GM12874 (cell line): ENCODE data around the gene GALNTL6.

Experiments used
- TF ChIP-seq, protein P1 (sequence below): IDR thresholded peaks from 2 replicates; pipeline ENCODE4 v1.5.1; 2011; ENCODE audit warnings: low read depth, mild to moderate bottlenecking, control low read depth, low read length, moderate library complexity; ENCODE audit not compliant: insufficient read depth

The GALNTL6 gene

DNA sequence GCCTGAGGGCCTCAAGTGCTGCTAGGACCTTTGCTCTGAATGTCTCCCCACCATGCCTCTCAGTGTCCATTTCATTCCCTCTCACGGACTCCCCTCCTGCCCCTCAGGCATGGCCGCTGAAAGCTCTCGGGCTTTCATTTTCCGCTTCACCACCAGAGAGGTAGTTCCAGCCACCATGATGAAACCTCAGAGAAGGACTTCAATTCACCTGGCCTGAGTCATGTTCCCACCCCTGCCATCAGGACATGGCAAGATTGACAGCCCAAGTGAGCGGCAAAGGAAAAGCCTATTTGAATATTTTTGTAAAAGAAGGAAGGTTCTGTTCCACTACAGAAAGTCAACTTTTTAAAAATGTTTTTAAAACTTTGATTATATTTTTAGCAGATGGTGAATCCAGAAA is 1106.1 kb downstream of the GALNTL6 start:
- TF ChIP-seq, protein P1, sequence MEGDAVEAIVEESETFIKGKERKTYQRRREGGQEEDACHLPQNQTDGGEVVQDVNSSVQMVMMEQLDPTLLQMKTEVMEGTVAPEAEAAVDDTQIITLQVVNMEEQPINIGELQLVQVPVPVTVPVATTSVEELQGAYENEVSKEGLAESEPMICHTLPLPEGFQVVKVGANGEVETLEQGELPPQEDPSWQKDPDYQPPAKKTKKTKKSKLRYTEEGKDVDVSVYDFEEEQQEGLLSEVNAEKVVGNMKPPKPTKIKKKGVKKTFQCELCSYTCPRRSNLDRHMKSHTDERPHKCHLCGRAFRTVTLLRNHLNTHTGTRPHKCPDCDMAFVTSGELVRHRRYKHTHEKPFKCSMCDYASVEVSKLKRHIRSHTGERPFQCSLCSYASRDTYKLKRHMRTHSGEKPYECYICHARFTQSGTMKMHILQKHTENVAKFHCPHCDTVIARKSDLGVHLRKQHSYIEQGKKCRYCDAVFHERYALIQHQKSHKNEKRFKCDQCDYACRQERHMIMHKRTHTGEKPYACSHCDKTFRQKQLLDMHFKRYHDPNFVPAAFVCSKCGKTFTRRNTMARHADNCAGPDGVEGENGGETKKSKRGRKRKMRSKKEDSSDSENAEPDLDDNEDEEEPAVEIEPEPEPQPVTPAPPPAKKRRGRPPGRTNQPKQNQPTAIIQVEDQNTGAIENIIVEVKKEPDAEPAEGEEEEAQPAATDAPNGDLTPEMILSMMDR, result no peak

DNA sequence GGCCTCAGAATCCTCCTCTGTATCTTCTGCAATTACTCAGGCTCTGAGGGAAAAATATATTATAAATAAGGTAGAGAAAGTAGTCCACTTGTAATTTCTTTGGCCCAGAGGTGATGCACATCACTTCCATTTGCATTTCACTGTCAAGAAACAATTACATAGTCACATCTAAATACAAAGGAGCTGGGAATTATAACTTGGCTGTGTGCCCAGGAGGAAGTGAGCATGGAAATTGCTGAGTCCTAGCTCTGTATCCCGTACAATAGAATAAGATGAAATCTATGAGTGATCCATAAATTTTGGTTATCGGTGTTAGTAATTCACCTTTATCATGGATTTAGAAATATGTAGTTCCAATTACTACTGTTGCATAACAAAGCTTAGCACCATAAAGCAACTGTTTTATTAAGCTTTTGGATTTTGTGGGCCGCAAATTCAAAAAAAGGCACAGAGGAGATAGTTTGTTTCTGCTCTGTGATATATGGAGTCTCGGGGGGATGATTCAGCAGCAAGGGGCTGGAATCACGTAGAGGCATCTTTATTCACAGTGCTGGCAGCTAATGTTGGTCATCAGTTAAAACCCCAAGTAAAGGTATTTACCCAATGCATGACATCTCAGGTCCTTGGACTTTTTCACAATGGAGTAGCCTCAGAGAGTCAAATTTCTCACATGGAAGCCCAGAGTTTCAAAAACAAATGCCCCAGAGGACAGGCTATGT is 1114.1 kb downstream of the GALNTL6 start:
- TF ChIP-seq, protein P1, result no peak

DNA sequence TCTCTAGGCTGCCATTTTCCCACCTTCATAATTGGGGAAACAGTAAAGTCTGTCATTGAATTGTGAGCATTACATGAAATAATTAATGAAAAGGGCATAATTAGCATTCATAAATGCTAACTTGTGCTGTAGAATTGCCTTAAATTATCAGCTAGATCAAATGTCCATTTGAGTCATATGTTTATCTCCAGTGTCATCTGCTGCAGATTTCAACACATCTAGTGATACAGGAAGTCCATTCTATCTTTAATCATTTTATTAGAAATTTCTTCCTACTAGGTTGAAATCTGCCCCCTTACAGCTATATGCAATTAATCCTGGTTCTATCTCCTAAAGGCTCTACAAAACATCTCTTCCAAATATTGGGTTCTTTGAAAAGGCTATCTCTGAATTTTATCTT is 1115.1 kb downstream of the GALNTL6 start:
- TF ChIP-seq, protein P1, result no peak

DNA sequence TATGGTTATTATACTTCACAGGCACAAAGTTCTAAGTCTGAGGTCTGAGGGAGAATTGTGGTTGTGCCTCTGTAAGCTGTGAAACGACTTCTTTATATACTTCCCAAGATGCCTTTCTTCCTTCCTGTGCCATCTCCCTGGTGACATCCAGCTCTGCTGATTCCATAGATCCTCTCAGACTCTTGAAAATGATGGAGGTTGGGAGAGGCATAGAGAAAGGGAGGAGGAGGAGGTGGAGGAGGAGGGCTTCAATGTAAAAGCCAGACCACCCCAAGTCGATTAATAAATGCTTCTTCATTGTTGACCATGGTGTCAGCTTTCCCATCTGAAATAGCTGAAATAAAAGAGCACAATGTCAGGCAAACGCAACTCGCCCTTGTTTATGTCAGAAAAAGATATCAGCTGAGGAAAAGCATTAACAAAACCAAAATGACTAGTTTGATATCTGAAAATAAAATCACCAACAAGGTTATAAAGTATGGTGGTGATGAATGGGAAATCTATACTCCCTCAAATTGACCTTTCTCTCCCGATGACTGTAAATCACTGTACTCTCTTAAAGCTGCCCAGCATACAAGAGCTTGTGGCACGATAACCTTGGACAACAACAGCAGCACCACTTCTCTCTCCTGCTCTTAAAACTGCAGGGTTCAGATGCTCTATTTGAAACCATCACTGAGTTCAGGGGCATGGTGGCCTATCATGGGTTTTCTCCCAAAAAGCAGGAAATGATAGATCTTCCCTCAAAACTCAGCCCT is 1125.0 kb downstream of the GALNTL6 start:
- TF ChIP-seq, protein P1, result no peak

DNA sequence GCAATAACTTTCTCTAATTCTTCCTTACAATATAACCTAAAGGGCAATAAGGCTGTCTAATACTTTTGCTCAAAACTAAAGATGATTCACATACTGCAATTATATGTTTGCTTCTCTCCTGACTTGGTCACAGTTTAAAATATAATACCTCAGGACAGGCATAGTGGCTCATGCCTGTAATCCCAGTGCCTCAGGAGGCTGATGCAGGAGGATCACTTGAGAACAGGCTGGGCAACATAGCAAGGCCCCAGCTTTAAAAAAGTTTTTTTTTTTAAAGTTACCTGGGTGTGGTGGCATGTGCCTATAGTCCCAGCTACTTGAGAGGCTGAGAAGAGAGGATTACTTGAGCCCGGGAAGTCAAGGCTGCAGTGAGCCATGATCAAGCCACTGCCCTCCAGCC is 1125.7 kb downstream of the GALNTL6 start:
- TF ChIP-seq, protein P1, result no peak

DNA sequence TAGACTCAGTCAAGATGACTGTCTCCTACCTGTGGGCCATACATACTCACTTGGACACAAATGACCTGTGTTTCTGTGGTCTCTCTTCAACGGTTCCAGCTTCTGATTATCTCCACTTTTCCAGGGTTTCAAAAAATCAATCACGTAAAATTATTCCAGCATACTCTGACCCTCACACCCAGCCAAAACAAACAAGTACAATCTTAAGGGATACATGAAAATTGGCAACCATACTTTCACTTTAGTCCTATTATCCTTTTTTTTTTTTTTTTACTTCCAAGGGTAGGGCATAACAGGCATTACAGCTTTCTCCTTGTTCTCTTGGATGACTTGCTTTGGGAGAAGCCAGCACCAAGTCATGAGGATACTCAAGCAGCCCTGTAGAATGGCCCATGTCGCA is 1129.6 kb downstream of the GALNTL6 start:
- TF ChIP-seq, protein P1, result no peak

DNA sequence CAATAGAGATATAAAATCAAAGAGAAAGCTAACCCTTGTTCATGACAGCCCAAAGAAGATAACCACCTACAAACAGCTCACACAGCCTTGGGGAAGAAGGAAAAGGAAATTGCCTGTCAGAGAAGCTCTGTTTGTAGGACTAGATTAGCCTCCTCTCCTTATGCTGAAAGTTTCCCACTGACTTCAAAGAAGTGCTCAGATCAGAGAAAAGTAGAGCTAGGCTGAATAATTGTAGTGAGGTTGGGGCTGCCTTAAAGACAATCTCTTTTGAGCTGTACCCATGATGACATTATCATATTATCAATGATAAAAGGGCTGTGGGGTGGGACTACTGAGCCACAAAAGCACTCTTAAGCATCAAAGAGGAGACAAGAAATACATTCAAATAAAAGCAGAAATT is 1132.4 kb downstream of the GALNTL6 start:
- TF ChIP-seq, protein P1, result no peak
